ENCODE results near the gene EZH2.

DNA sequence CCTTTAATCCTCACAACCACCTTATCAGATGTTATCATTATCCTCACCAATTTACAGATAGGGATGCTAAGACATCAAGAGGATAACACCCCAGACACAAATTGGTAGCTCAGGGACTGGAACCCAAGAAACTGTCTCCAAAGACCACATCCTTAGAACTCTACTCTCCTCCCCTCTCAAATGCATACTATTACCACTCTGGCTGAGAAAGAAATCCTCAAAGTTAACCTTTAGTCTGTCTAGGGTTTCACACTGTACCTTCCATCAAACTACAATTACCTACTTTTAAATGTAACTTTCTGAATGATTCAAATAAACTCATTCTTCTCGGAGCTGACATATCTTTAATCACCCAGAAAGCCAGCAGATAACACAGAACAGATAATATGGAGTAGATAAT is 6.6 kb downstream of the EZH2 start:
- TF ChIP-seq EZH2 (IDR thresholded peaks at IDR 0.05; ENCODE audit: low read length, missing control alignments) = no peak
- TF ChIP-seq, protein P1, sequence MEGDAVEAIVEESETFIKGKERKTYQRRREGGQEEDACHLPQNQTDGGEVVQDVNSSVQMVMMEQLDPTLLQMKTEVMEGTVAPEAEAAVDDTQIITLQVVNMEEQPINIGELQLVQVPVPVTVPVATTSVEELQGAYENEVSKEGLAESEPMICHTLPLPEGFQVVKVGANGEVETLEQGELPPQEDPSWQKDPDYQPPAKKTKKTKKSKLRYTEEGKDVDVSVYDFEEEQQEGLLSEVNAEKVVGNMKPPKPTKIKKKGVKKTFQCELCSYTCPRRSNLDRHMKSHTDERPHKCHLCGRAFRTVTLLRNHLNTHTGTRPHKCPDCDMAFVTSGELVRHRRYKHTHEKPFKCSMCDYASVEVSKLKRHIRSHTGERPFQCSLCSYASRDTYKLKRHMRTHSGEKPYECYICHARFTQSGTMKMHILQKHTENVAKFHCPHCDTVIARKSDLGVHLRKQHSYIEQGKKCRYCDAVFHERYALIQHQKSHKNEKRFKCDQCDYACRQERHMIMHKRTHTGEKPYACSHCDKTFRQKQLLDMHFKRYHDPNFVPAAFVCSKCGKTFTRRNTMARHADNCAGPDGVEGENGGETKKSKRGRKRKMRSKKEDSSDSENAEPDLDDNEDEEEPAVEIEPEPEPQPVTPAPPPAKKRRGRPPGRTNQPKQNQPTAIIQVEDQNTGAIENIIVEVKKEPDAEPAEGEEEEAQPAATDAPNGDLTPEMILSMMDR (conservative IDR thresholded peaks at IDR 0.05 in 1 of 2, IDR thresholded peaks at IDR 0.05 in 1 of 2; ENCODE audit: low read depth in 1 of 2, low read length in 2 of 2) = no peak
